ENCODE results near the gene TFDP2.

- no peak for TF ChIP-seq CTCF (conservative IDR thresholded peaks at IDR 0.05; ENCODE audit: low read depth in 2 of 2)
- TF ChIP-seq EZH2 (IDR thresholded peaks at IDR 0.05; ENCODE audit: low read depth, unreplicated experiment): no peak
- no peak for TF ChIP-seq ETS1 (IDR thresholded peaks at IDR 0.05)
- TF ChIP-seq NANOG (IDR thresholded peaks at IDR 0.05; ENCODE audit: borderline replicate concordance): no peak
- no peak for TF ChIP-seq EZH2phosphoT487 (IDR thresholded peaks at IDR 0.05; ENCODE audit: unreplicated experiment)
- no peak for TF ChIP-seq STAT1 (IDR thresholded peaks at IDR 0.05; ENCODE audit: unreplicated experiment)
- no peak for TF ChIP-seq ZNF331 (CRISPR knock-in tag; IDR thresholded peaks at IDR 0.05; ENCODE audit: low read depth)
- no peak for TF ChIP-seq CREB1 (CRISPR knock-in tag; IDR thresholded peaks at IDR 0.05; ENCODE audit: low read depth)
Measured at GRCh38 chr3:141941093-141941492, 208.3 kb downstream of the TFDP2 start.

All from GM23338 (cell line).